DND-41 (cell line): Measurements from ENCODE around the gene SNAP25.

Source experiments
- ATAC-seq: fragments of 200-7000 bp; cut with Tn5 transposase; 3 replicates; pipeline ENCODE4 v1.9.1; 2021; ENCODE audit warnings: low read depth; ENCODE audit not compliant: insufficient read depth
- DNase-seq: peaks from one replicate; pipeline ENCODE4 v3.0.0-alpha.2; 2020
- H2AFZ ChIP-seq: 2 replicates; pipeline ENCODE4 v1.6.0; 2012; ENCODE audit warnings: low read depth, low read length
- H3K27ac ChIP-seq: 2 replicates; pipeline ENCODE4 v1.5.1; 2012; ENCODE audit warnings: low read length, inconsistent platforms
- H3K27me3 ChIP-seq: fragments of 200-600 bp; sonication (generic); 2 replicates; pipeline ENCODE4 v1.6.0; 2012; ENCODE audit warnings: low read length, mild to moderate bottlenecking, inconsistent platforms; ENCODE audit not compliant: insufficient read depth, poor library complexity
- H3K36me3 ChIP-seq: 2 replicates; pipeline ENCODE4 v1.5.1; 2012; ENCODE audit warnings: low read length, inconsistent platforms; ENCODE audit not compliant: insufficient read depth
- H3K4me1 ChIP-seq: 2 replicates; pipeline ENCODE4 v1.5.1; 2012; ENCODE audit warnings: mild to moderate bottlenecking, low read length; ENCODE audit not compliant: insufficient read depth
- H3K4me2 ChIP-seq: 2 replicates; pipeline ENCODE4 v1.6.0; 2012; ENCODE audit warnings: mild to moderate bottlenecking, moderate library complexity, low read length, inconsistent platforms; ENCODE audit not compliant: insufficient read depth
- H3K4me3 ChIP-seq, 2 experiments: fragments of 200-600 bp in 1 of 2; shearing (Covaris generic) in 1 of 2; 2 replicates each; pipeline ENCODE4 v1.5.1; 2012 to 2016; ENCODE audit warnings: inconsistent platforms in 2 of 2, low read length in 2 of 2, mild to moderate bottlenecking in 2 of 2, low read depth in 1 of 2, moderate library complexity in 1 of 2
- H3K79me2 ChIP-seq: 2 replicates; pipeline ENCODE4 v1.6.0; 2012; ENCODE audit warnings: low read length, inconsistent platforms; ENCODE audit not compliant: insufficient read depth
- H3K9ac ChIP-seq: 2 replicates; pipeline ENCODE4 v1.6.0; 2012; ENCODE audit warnings: low read depth, mild to moderate bottlenecking, inconsistent platforms, low read length, moderate library complexity
- H3K9me3 ChIP-seq: 2 replicates; pipeline ENCODE4 v1.5.1; 2012; ENCODE audit warnings: low read length, moderate library complexity, mild to moderate bottlenecking, inconsistent platforms; ENCODE audit not compliant: insufficient read depth, severe bottlenecking
- H4K20me1 ChIP-seq: 2 replicates; pipeline ENCODE4 v1.6.0; 2012; ENCODE audit warnings: low read length; ENCODE audit not compliant: insufficient read depth
- EZH2 ChIP-seq: IDR thresholded peaks from 3 replicates; pipeline ENCODE4 v1.6.1; 2012; ENCODE audit warnings: borderline replicate concordance, low read depth, mild to moderate bottlenecking, moderate library complexity, low read length, inconsistent platforms; ENCODE audit not compliant: severe bottlenecking
- TF ChIP-seq, protein P1 (sequence below): IDR thresholded peaks from 2 replicates; pipeline ENCODE4 v1.5.1; 2012; ENCODE audit warnings: borderline replicate concordance, low read length, moderate library complexity, mild to moderate bottlenecking; ENCODE audit not compliant: poor library complexity, severe bottlenecking; ENCODE audit errors: extremely low read depth

Gene SNAP25

DNA sequence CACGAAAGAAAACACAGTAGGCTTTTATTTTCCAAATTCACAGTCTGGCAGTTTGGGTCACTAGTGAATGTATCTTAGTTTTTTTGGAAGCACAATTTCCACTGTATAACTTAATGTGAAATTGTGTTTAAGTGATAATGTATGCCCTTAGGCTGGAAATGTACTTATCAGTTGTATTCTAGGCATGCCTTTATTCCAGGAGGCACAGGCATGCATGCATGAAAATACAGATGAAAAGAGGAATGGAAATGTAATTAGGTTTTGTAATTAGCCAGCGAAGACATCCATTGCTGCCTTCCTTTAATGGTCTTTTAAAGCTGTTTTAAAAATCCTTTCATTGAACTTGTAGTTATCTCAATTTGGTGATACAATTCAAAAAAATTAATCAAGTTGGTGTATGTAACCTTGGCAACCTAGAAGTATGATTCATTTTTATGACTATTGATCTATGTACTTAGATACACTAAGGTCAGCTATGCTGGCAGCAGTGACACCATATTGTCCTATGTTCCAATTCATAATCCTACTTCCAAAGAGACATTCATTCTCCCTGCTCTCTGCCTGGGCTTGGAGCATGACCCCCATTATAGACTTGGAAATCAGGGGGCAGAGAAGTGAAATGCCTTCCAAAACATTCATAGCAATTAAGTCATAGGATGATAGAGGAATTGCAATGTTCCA, 73.1 kb downstream of the SNAP25 start:
- DNase-seq (no peak), ATAC-seq (no peak)
- Histone ChIP-seq H3K9ac (no peak overlapping the region), H3K27ac (no peak overlapping the region), H3K4me1 (no peaks in the 10 kb centered on the region), H3K27me3 (no peaks in the 10 kb centered on the region), H3K4me3 (no peak overlapping the region), H3K9me3 (no peaks in the 10 kb centered on the region), H3K4me2 (no peak overlapping the region), H4K20me1 (no peaks in the 10 kb centered on the region), H3K79me2 (no peaks in the 10 kb centered on the region), H3K36me3 (no peaks in the 10 kb centered on the region), H2AFZ (no peak overlapping the region)
- no peak for TF ChIP-seq EZH2
- TF ChIP-seq, protein P1, sequence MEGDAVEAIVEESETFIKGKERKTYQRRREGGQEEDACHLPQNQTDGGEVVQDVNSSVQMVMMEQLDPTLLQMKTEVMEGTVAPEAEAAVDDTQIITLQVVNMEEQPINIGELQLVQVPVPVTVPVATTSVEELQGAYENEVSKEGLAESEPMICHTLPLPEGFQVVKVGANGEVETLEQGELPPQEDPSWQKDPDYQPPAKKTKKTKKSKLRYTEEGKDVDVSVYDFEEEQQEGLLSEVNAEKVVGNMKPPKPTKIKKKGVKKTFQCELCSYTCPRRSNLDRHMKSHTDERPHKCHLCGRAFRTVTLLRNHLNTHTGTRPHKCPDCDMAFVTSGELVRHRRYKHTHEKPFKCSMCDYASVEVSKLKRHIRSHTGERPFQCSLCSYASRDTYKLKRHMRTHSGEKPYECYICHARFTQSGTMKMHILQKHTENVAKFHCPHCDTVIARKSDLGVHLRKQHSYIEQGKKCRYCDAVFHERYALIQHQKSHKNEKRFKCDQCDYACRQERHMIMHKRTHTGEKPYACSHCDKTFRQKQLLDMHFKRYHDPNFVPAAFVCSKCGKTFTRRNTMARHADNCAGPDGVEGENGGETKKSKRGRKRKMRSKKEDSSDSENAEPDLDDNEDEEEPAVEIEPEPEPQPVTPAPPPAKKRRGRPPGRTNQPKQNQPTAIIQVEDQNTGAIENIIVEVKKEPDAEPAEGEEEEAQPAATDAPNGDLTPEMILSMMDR: no peak

DNA sequence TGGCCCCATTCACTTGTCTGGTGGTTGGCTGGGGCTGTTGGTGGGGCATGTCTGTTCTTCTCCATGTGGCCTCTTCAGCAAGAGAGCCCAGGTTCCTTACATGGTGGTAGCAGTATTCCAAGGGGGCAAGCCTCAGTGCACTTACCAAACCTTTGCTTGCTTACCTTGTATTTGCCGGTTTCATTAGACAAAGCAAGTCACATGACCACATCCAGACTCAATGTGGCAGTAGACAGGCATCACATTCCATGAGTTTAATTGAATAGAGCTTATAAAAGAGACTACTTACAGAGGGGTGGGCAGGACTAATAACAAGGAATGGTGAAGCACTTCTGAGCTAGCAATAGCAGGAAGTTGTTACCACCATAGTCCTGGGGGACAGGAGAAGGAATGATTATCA, 78.6 kb downstream of the SNAP25 start:
- no peak overlapping the region for H3K9ac ChIP-seq
- no peaks in the 10 kb centered on the region for H3K4me1 ChIP-seq
- H3K4me2 ChIP-seq: no peak overlapping the region
- no peaks in the 10 kb centered on the region for H3K79me2 ChIP-seq
- no peaks in the 10 kb centered on the region for H3K9me3 ChIP-seq
- ATAC-seq (no peak), DNase-seq (no peak)
- H3K27ac ChIP-seq: no peak overlapping the region
- TF ChIP-seq, protein P1: no peak
- no peak for TF ChIP-seq EZH2
- no peaks in the 10 kb centered on the region for H3K27me3 ChIP-seq
- H3K36me3 ChIP-seq: no peaks in the 10 kb centered on the region
- H3K4me3 ChIP-seq: no peak overlapping the region
- H4K20me1 ChIP-seq: no peaks in the 10 kb centered on the region
- no peak overlapping the region for H2AFZ ChIP-seq

DNA sequence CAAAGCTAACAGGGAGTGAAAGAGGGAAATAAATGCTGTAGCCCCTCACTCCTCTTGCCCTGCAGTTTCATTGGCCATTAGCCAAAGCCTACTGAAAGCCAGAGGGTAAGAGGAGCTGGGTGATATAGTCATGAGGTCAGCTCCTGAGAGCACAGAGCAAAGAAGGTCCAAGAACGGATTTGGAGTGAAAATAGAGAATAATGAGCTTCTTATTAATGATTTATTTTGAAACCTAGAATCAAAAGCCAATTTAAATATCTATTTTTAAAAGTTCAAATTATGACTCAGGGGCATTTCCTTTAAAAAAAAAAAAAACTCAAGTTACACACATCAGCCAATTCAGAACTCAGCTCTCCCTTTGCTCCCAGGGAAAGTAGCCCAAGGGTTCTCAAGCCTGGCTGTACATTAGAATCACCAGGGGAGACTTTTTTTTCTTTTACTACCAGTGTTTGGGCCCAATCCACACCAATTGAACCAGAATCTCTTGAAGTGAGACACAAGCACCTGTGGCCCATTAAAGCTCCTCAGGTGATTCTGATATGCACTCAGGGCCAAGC, 79.1 kb downstream of the SNAP25 start:
- Histone ChIP-seq H3K36me3 (no peaks in the 10 kb centered on the region), H3K27me3 (no peaks in the 10 kb centered on the region), H3K27ac (no peak overlapping the region), H3K9me3 (no peaks in the 10 kb centered on the region), H3K79me2 (no peaks in the 10 kb centered on the region), H3K4me2 (no peak overlapping the region), H3K9ac (no peak overlapping the region), H2AFZ (no peak overlapping the region), H4K20me1 (no peaks in the 10 kb centered on the region), H3K4me1 (no peaks in the 10 kb centered on the region), H3K4me3 (no peak overlapping the region)
- no peak for ATAC-seq
- DNase-seq: no peak
- no peak for TF ChIP-seq EZH2
- TF ChIP-seq, protein P1: no peak
